ENCODE measurements around the gene NLRX1.

GRCh38 chr11:119154178-119154577, 14.3 kb upstream of the NLRX1 start:
- TF ChIP-seq POLR2AphosphoS5 (IDR thresholded peaks at IDR 0.05; ENCODE audit: low read depth, low read length) (no peak), TAF1 (IDR thresholded peaks at IDR 0.05; ENCODE audit: borderline replicate concordance, insufficient read depth, low read length) (no peak), SIN3A (IDR thresholded peaks at IDR 0.05; ENCODE audit: borderline replicate concordance, insufficient read depth, low read length) (no peak), REST (IDR thresholded peaks at IDR 0.05; ENCODE audit: insufficient read depth in 1 of 2, low read depth in 2 of 2, low read length in 2 of 2) (no peak), FOXP2 (optimal IDR thresholded peaks at IDR 0.05; ENCODE audit: borderline replicate concordance, extremely low read depth, extremely low read length, insufficient read depth) (no peak)
